LNCaP clone FGC (cell line): ENCODE results near the gene PIP5K1B.

Source experiments
- DNase-seq: peaks from one replicate; pipeline ENCODE4 v3.0.0-alpha.2; 2011; ENCODE audit warnings: low read depth
- H3K4me3 ChIP-seq: 2 replicates; pipeline ENCODE4 v1.5.1; 2011; ENCODE audit warnings: mild to moderate bottlenecking, low read depth, low read length, control low read depth
- TF ChIP-seq, protein P1 (sequence below): IDR thresholded peaks from 2 replicates; pipeline ENCODE4 v1.5.1; 2012; ENCODE audit warnings: mild to moderate bottlenecking; ENCODE audit not compliant: control insufficient read depth, insufficient read depth; ENCODE audit errors: extremely low read depth

The PIP5K1B gene

DNA sequence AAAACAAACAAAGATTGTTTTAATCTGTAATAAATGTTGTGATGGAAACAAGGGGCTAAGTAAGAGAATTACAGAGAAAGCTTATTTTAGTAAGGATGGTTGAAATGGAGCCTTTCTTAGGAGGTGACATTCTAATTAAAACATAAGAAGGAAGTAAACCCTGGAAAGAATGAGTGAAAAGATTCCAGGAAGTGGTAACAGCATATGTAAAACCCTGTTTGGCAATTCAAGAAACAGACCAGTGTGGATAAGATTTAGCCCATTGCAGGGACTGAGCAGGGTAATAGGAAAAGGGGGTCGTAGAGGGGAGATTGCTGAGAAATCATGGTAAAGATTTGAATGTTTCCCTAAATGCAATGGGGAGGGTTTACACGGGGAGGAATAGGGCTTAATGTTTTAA is 21.6 kb upstream of the PIP5K1B start:
- TF ChIP-seq, protein P1, sequence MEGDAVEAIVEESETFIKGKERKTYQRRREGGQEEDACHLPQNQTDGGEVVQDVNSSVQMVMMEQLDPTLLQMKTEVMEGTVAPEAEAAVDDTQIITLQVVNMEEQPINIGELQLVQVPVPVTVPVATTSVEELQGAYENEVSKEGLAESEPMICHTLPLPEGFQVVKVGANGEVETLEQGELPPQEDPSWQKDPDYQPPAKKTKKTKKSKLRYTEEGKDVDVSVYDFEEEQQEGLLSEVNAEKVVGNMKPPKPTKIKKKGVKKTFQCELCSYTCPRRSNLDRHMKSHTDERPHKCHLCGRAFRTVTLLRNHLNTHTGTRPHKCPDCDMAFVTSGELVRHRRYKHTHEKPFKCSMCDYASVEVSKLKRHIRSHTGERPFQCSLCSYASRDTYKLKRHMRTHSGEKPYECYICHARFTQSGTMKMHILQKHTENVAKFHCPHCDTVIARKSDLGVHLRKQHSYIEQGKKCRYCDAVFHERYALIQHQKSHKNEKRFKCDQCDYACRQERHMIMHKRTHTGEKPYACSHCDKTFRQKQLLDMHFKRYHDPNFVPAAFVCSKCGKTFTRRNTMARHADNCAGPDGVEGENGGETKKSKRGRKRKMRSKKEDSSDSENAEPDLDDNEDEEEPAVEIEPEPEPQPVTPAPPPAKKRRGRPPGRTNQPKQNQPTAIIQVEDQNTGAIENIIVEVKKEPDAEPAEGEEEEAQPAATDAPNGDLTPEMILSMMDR, result no peak
- no peak for DNase-seq
- H3K4me3 ChIP-seq, result no peak overlapping the region

DNA sequence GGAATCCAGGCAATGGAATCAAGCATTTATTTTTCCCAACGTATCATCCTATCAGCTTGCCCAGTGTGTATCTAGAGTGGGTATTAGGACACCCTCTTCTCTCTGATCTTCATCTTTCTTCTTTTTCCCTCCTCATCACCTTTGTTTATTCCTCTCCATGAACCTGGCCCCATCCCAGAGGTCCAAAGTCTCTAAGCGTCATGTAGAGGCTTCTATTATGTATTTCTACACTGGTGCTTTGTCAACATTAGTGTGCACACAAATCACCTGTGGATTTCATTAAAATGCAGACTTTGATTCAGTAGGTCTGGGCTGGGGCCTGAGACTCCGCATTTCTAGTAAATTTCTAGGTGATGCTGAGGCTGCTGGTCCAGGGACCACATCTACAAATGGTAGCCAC is 19.8 kb upstream of the PIP5K1B start:
- DNase-seq, result no peak
- TF ChIP-seq, protein P1, result no peak
- no peak overlapping the region for H3K4me3 ChIP-seq

DNA sequence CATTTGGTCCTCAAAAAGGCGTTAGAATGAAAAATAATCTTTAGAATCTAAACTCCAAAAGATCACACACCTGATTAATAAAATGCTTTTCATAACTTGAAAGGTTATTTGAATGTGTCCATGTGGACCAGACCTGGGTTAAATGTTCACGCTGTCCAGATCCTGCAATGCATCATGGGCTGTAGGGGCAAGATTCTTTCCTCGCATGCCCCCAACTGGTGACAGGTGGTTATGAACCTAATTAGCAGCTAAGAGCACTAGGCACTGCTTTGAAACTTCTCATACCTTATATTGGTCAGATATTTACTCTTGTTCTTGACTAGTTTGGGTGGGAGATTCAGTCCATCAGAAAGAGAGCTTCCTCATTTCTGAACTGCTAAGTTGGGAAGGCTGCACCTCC is 19.3 kb upstream of the PIP5K1B start:
- no peak overlapping the region for H3K4me3 ChIP-seq
- peak; percentile 6 for DNase-seq

DNA sequence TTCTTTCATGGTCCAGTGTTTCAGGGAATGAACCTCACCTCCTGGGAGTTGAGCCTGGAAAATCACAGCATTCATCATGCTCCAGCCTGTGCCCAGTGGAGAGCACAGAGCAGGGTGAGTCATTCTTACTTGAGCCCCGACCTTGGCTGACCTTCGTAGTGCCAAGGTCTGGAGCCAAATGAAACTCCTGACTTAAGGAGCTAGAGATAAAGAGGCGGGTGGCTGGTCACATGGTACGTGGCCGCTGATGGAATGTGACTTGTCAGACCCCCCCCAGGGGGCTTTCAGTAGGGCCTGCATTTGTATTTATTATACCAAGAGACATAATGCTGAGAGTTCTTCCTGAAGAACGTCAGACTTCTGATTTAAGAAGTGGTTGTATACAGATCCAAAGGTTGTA is 15.0 kb upstream of the PIP5K1B start:
- H3K4me3 ChIP-seq, result no peak overlapping the region
- TF ChIP-seq, protein P1, result no peak
- DNase-seq, result no peak

More for the DNA sequence above, 19.3 kb upstream of the PIP5K1B start:
- TF ChIP-seq, protein P1, result peak; percentile 74

DNA sequence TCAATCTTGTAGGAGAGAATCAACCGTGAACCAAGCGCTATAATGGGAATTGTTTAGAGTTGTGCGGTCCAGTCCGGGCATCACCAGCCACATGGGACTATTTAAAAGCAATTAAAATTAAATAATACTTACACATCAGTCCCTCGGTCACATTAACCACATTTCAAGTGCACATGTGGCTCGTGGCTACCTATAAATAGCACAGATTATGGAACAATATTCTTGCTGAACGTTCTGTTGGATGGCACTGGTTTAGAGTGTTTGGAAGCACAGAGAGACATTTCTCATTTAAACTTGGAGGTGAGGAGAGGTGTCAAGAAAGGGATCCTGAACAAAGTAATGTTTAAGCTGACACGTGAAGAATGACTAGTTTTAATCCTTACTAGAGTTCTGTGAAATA is 12.5 kb upstream of the PIP5K1B start:
- H3K4me3 ChIP-seq, result no peak overlapping the region
- DNase-seq, result no peak
- TF ChIP-seq, protein P1, result no peak

DNA sequence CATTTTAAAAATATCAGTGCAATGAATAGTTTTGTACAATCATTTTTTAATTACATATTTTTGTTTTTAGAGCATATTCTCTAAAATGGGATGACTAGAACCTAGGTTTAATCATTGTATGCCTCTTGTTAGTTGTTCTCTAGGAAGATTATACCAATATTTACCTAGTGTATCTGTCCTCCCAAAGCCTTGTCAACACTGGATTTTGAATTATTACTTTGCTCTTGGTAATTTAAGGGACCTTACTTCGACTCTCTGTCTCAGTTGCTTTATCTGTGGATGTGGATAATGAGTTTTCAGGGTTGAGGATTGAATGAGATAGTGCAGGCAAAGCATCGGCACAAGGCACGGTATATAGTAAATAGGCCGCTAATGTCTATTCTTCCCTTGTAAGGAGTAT is 10.9 kb upstream of the PIP5K1B start:
- H3K4me3 ChIP-seq, result no peak overlapping the region
- no peak for DNase-seq
- TF ChIP-seq, protein P1, result no peak

DNA sequence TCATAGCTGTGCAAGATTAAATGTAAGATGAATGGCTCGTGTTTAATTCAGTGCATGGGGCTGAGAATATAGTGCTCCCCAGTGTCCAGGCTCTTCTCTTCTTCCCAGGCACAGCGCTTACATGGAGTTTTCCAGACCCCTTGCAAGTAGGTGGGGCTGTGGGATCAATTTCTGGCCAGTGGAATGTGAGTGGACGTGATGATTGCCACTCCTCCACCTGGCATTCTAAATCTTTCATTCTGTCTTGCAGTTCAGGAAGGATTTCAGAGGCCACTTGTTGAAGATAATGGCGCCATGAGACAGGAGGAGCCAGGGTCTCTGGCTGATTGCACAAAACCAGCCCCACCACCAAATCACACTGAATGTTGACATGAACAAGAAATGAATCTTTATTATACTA is 7.2 kb upstream of the PIP5K1B start:
- DNase-seq, result no peak
- TF ChIP-seq, protein P1, result 0 out of 2 replicates have a peak, but pooled peaks have one; percentile 11
- H3K4me3 ChIP-seq, result no peak overlapping the region
